GM12864 (cell line): ENCODE data around the gene TULP1.
"Not testable (repeated sequence)": the region's sequence is repeated elsewhere in the genome, so short reads cannot be mapped to it uniquely, and the experiment has no call there.

Experiments
- DNase-seq: peaks from one replicate; pipeline ENCODE4 v3.0.0-alpha.2; 2011; ENCODE audit warnings: low read depth
- H3K4me3 ChIP-seq: 2 replicates; pipeline ENCODE4 v1.5.1; 2011; ENCODE audit warnings: mild to moderate bottlenecking, low read depth, low read length, control low read depth
- CTCF ChIP-seq: IDR thresholded peaks from 2 replicates; pipeline ENCODE4 v1.5.1; 2011; ENCODE audit warnings: low read depth, mild to moderate bottlenecking, moderate library complexity, low read length, control low read depth, inconsistent platforms; ENCODE audit errors: missing control alignments

The TULP1 gene

GRCh38 chr6:35522151-35522550 lies 9.5 kb upstream of the TULP1 start:
- no peak overlapping the region for H3K4me3 ChIP-seq
- no peak for TF ChIP-seq CTCF
- no peak for DNase-seq

- no peak for DNase-seq
- TF ChIP-seq CTCF, result no peak
- no peak overlapping the region for H3K4me3 ChIP-seq
These were observed 8.5 kb upstream of the TULP1 start for GRCh38 chr6:35521235-35521634.

GRCh38 chr6:35519313-35520015 lies 6.8 kb upstream of the TULP1 start:
- no peak overlapping the region for H3K4me3 ChIP-seq
- DNase-seq, result no peak

GRCh38 chr6:35518566-35519312 lies 6.0 kb upstream of the TULP1 start:
- DNase-seq, result no peak
- no peak overlapping the region for H3K4me3 ChIP-seq
- TF ChIP-seq CTCF, result no peak

More at GRCh38 chr6:35519313-35520015, 6.8 kb upstream of the TULP1 start:
- TF ChIP-seq CTCF, result no peak

- not testable (repeated sequence) for DNase-seq, H3K4me3 ChIP-seq
These were observed 5.3 kb upstream of the TULP1 start for GRCh38 chr6:35517978-35518377.

GRCh38 chr6:35516712-35517111 lies 4.0 kb upstream of the TULP1 start:
- TF ChIP-seq CTCF, result no peak
- DNase-seq, result no peak
- no peak overlapping the region for H3K4me3 ChIP-seq

- not testable (repeated sequence) for DNase-seq, H3K4me3 ChIP-seq
These were observed 3.2 kb upstream of the TULP1 start for GRCh38 chr6:35515939-35516338.

GRCh38 chr6:35514587-35514986 lies 1.9 kb upstream of the TULP1 start:
- no peak for TF ChIP-seq CTCF
- no peak for DNase-seq
- no peak overlapping the region for H3K4me3 ChIP-seq
